ENCODE data around the gene ZFP37. TPM values are rescaled to one million over a fixed set of nuclear protein-coding genes. Genes with fewer than 3 reads are reported as not detected.

ZFP37 gene
- total and polyA plus RNA-seq, 2 of the 4 experiments (the other 2 are of a cell fraction): 0.84 to 3.6 TPM

DNA sequence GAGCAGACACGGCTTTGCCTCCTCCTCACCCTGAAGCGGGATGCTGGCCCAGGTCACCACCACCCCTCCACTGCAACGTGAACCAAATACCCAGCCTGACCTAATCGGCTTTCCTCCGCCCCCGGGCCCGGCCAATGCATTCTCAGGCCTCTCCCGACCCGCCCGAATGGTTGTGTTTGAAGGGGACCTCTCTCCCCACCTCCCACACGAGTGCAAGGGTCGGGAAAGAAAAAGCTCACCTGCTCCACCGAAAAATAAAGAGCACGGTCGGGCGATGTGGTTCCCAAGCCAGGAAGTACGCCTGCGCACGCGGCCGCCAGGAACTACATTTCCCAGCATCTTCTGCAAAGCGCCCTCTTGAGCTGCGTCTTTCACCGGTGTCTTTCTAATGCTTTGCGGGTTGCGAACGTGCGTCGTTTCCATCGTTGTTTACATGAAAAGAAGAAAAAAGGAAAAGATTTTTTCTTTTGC, 44.6 kb downstream of the ZFP37 start, which contains the start of gene ZNF883:
Gene ZNF883, minus strand, starts transcription at position 282 of the 471 bp plus-strand sequence.
- no peak within 1 kb of the TSS for H3K27ac ChIP-seq (ENCODE audit: insufficient read depth, low read length)
- H2BK120ac ChIP-seq (ENCODE audit: low read depth, low read length): no peak within 1 kb of the TSS
- no peak within 1 kb of the TSS for H4K91ac ChIP-seq (ENCODE audit: insufficient read depth, low read depth, low read length)
- dilution Hi-C loops (cut with HindIII; ENCODE audit: low sequenced_read_pairs, unreplicated experiment): no loop called here
- H4K8ac ChIP-seq (ENCODE audit: low read depth in 2 of 2, low read length in 2 of 2): peak within 1 kb of the TSS; percentile 39 to 70; a peak in 3 of 4 replicates
- H2AFZ ChIP-seq (replicated peaks; ENCODE audit: low read length, poor library complexity): peak within 1 kb of the TSS; percentile 96
- ChIA-PET POLR2A (ENCODE audit: unreplicated experiment) (no interaction called here), CTCF (interaction anchor here (0.7 kb wide), 1 partner anchor 724 kb away, joined by 3 read pairs; no protein-coding TSS in a partner anchor)
- TF ChIP-seq BHLHE40 (IDR thresholded peaks at IDR 0.05; ENCODE audit: low read depth, low read length) (peak; percentile 23; the same call in 1 of the 2 replicates), MAFK (IDR thresholded peaks at IDR 0.05; ENCODE audit: low read depth, low read length) (no peak), POLR2A (IDR thresholded peaks at IDR 0.05; ENCODE audit: low read depth, low read length) (no peak)
- TF ChIP-seq, protein P1, sequence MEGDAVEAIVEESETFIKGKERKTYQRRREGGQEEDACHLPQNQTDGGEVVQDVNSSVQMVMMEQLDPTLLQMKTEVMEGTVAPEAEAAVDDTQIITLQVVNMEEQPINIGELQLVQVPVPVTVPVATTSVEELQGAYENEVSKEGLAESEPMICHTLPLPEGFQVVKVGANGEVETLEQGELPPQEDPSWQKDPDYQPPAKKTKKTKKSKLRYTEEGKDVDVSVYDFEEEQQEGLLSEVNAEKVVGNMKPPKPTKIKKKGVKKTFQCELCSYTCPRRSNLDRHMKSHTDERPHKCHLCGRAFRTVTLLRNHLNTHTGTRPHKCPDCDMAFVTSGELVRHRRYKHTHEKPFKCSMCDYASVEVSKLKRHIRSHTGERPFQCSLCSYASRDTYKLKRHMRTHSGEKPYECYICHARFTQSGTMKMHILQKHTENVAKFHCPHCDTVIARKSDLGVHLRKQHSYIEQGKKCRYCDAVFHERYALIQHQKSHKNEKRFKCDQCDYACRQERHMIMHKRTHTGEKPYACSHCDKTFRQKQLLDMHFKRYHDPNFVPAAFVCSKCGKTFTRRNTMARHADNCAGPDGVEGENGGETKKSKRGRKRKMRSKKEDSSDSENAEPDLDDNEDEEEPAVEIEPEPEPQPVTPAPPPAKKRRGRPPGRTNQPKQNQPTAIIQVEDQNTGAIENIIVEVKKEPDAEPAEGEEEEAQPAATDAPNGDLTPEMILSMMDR (conservative IDR thresholded peaks at IDR 0.05; ENCODE audit: low read depth, low read length): 0 out of 2 replicates have a peak, but pooled peaks have one; percentile 6
- no peak within 1 kb of the TSS for H2AK9ac ChIP-seq (replicated peaks; ENCODE audit: low read depth, low read length, poor library complexity)
- DNase-seq (peak; percentile 55), ATAC-seq (ENCODE audit: low read depth) (peak; percentile 99)
- H3K18ac ChIP-seq (ENCODE audit: low read depth, low read length): no peak within 1 kb of the TSS
- no peak within 1 kb of the TSS for H3K23ac ChIP-seq (ENCODE audit: low read depth, low read length)
- H3K9ac ChIP-seq (ENCODE audit: low read depth, low read length): no peak within 1 kb of the TSS; the same call in 1 of the 2 replicates
- no peaks in the 10 kb centered on the region for H4K20me1 ChIP-seq (ENCODE audit: insufficient read depth, low read length)
- H3K4ac ChIP-seq (ENCODE audit: low read depth, low read length): no peak within 1 kb of the TSS
- H4K5ac ChIP-seq (ENCODE audit: low read depth, low read length): peak within 1 kb of the TSS; percentile 56
- no peaks in the 10 kb centered on the region for H3K27me3 ChIP-seq (ENCODE audit: control insufficient read depth, insufficient read depth, low read length)
- intact Hi-C loops (cut with micrococcal nuclease): no loop called here
- peak within 1 kb of the TSS; percentile 79 for H3K4me2 ChIP-seq (ENCODE audit: low read depth, low read length)
- H3K9me1 ChIP-seq (ENCODE audit: insufficient read depth, low read length): no peaks in the 10 kb centered on the region
- H3K4me1 ChIP-seq (ENCODE audit: control insufficient read depth, insufficient read depth, low read length): no peaks in the 10 kb centered on the region
- no peak within 1 kb of the TSS for H2AK5ac ChIP-seq (ENCODE audit: low read depth, low read length)
- H3K4me3 ChIP-seq (ENCODE audit: insufficient read depth, low read depth, low read length): peak within 1 kb of the TSS; percentile 50
- H2BK20ac ChIP-seq (ENCODE audit: low read depth, low read length): no peak within 1 kb of the TSS
- H3K36me3 ChIP-seq (ENCODE audit: control insufficient read depth, insufficient read depth, low read length): no peaks in the 10 kb centered on the region
- peaks cover 6% of the 10 kb centered on the region for H3K9me3 ChIP-seq (ENCODE audit: control insufficient read depth, insufficient read depth, low read length)
- H3K56ac ChIP-seq (ENCODE audit: extremely low read depth, insufficient read depth, low read length): no peak within 1 kb of the TSS
- H3K79me1 ChIP-seq (ENCODE audit: low read depth in 1 of 2, low read length in 2 of 2): no peaks in the 10 kb centered on the region
- 0% methylated on average over 7 of the region's 30 CpGs; no CpG with 5 or more reads in 1 of the 2 experiments for WGBS, 2 experiments (ENCODE audit: extremely low coverage in 2 of 2, insufficient read length in 1 of 2)
- no peak within 1 kb of the TSS; the same call in 1 of the 2 replicates for H3K14ac ChIP-seq (replicated peaks; ENCODE audit: low read depth, low read length)
- no peak within 1 kb of the TSS for H2BK5ac ChIP-seq (ENCODE audit: low read depth, low read length, poor library complexity, severe bottlenecking)
- BruUV-seq (replicated peaks): no TSS peak
- in situ Hi-C loops (cut with MboI; ENCODE audit: low sequenced_read_pairs): no loop called here
- no peak within 1 kb of the TSS for H2BK15ac ChIP-seq (ENCODE audit: low read depth, low read length)

Measured in IMR-90 (cell line).